Muscle of back (tissue), 11 donors: ENCODE results near the gene MIEF1. TPM values are rescaled to one million over a fixed set of nuclear protein-coding genes. Genes with fewer than 3 reads are reported as not detected.

ENCODE experiments used
- DNase-seq, 3 donors: peaks; one replicate each; pipeline versions ENCODE4 v3.0.0 to v3.0.0-alpha.2; 2013
- polyA plus RNA-seq, 10 donors: library from polyadenylated mRNA; unstranded; fragments of 120-200 nt; gene quantifications; one replicate each; pipeline ENCODE4 v1.2.1, GENCODE V29; 2013; ENCODE audit not compliant: insufficient read length in 10 of 10

MIEF1 gene
- polyA plus RNA-seq, 10 donors = 14.3 to 19.0 (median 17.0) TPM

DNA sequence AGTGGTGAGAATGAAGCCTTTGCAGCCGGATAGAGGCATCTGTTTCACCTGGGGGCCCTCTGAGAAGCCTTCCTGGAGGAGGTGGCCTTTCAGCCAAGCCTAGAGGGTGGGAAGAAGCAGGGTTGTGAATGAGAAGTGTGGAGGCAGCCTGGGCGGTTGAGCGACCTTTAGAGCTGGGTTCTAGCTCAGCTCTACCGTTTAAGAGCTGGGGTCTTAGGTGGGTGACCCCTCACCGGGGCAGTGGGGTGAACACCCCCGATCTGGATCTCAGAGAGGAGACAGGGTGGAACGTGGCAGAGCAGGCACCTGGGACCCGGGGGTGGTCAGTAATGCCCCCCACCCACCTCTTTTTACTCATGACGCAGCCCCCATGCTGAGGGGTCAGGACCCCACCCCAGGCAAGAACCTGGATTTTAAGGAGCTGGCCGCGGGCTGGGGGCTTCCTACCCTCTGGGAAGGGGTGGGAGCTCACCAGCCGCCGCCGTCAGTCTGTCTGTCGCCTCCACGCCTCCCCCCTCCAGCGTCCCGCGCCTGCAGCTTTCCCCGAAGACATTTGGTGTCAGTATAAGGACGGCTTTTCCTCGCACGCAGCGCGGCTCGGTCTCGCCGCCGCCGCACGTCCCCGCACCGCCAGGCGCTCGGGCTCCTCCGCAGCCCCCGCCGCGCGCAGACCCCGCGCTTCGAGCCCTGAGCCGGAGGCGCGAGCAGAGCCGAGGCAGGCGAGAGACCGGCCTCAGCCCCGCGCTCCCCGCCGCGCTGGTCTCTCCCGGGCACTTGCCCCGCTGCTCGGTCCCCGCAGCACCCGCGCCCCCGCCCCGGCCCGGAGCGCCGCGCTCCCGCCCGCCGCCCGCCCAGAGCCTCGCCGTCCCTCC is 55.1 kb downstream of the MIEF1 start:
- DNase-seq = peak in 1 of 3 donors; percentile 44

- DNase-seq = peak in 1 of 3 donors; percentile 23
Measured at GRCh38 chr22:39558254-39558727, 56.2 kb downstream of the MIEF1 start.

- no peak for DNase-seq
Measured at GRCh38 chr22:39558950-39559349, 56.9 kb downstream of the MIEF1 start.

DNA sequence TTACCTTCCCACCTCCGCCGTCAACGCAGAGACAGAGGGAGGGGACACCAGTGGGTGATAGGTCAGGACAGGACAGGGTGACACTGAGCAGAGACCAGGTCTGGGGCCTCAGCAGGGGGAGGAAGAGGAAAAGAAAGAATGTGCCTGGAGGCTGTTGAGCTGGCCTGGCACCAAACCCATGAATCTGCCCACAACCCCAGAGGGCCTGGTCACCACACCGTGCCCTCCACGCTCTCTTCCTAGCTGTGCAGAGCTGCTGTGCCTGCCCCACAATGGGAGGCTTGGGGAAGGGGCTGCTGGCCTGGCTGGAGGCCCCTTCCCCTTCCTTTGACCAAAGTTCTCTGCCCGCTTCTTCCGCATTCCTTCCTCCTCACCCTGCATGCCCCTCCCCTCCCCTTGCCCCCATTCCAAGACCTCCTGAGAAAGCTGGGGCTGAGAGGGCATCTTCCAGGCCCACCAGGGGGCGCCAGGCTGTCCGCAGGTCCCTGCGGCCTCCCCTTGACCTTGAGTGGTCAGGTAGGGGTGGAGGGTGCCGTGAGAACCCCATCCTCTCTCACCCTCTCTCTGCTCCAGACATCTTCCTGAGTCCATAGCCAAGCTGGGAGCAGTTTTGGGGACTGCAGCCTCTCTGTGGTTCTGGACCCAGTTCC is 57.5 kb downstream of the MIEF1 start:
- DNase-seq = no peak

GRCh38 chr22:39560127-39560526 is 58.0 kb downstream of the MIEF1 start:
- no peak for DNase-seq

DNA sequence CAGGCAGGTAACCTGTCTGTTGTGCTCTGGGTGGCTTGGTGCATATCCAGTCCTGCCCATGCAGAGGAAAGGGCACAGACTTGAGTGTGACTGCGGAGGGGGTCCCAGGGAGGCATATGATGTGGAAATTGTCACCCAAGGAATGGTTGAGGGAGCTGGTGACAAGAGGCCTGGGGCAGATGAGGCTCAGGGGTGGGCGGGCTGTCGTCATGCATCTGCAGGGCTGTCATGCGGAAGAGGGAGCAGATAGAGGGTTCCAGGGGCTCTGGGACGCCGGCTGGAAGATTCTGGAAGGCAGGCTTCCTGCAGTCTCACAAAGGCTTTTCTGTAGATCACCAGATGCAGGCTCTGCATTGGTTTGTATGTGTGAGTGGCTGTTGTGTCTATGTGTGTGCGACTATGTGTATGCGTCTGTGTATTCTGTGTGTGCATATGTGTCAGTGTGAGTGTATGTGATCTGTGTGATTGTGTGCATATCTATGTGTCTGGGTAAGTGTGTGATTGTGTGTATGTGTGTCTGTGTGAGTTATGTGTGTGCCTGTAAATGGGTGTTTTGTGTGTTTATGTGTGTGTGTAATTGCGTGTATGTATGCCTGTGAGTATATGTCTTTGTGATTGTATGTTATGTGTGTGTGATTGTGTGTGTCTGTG is 60.9 kb downstream of the MIEF1 start:
- no peak for DNase-seq

- DNase-seq = no peak
Measured at GRCh38 chr22:39563571-39564428, 61.7 kb downstream of the MIEF1 start.

GRCh38 chr22:39565414-39565944 is 63.4 kb downstream of the MIEF1 start:
- DNase-seq = no peak

GRCh38 chr22:39567135-39567946 is 65.3 kb downstream of the MIEF1 start:
- no peak for DNase-seq

Other genes starting within 250 kb of the MIEF1 start
- 1,000 to 10,000 TPM; 1,869 to 3,670 (median 2,846) TPM for gene RPL3, start 182.7 kb upstream of the MIEF1 start, polyA plus RNA-seq
- gene SYNGR1, start 152.3 kb upstream of the MIEF1 start, polyA plus RNA-seq = 10 to 100 TPM; 10.4 to 20.2 (median 13.2) TPM
- 10 to 100 TPM; 18.3 to 25.2 (median 21.2) TPM for gene TAB1, start 102.5 kb upstream of the MIEF1 start, polyA plus RNA-seq
- gene MGAT3, start 45.3 kb upstream of the MIEF1 start, polyA plus RNA-seq = 1 to 10 TPM; 3.3 to 9.3 (median 3.9) TPM
- gene ATF4, start 18.3 kb downstream of the MIEF1 start, polyA plus RNA-seq = 100 to 1,000 TPM; 307 to 351 (median 325) TPM
- gene RPS19BP1, start 30.5 kb downstream of the MIEF1 start, polyA plus RNA-seq = 10 to 100 TPM; 41.0 to 60.0 (median 50.7) TPM
- 1 to 10 TPM in 1 of 10 donors, under 1 TPM in 9; 0.07 to 1.2 (median 0.18) TPM for gene CACNA1I, start 68.5 kb downstream of the MIEF1 start, polyA plus RNA-seq